Measurements from ENCODE around the gene KIFC3.

DNA sequence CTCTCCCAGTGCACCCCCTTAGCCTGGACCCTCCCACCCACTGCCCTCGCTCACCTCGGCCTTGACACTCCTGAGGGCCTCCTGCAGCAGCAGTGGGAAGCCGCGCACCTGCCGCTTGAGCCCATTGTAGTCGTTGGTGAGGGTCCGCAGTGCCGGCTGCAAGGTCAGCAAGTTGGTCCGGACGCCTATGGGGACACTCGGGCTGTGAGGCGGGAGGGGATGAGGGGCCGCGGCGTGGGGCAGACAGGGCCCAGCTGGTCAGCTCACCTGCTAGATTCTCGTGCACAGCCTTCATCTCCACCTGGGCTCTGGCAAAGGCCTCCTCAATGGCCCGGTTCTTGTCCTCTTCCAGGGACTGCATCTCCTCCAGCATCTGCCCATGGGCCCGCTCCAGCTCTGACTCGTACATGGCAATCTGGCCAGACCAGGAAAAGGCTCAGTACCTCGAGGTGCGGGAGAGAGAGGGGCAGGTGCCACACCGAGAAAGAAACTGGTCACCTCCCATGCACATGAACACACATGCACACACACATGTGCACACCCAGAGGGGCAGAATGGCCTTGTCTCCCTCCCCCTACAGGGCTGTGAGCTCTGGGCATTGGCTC is 32.6 kb downstream of the KIFC3 start:
- TF ChIP-seq, protein P1, sequence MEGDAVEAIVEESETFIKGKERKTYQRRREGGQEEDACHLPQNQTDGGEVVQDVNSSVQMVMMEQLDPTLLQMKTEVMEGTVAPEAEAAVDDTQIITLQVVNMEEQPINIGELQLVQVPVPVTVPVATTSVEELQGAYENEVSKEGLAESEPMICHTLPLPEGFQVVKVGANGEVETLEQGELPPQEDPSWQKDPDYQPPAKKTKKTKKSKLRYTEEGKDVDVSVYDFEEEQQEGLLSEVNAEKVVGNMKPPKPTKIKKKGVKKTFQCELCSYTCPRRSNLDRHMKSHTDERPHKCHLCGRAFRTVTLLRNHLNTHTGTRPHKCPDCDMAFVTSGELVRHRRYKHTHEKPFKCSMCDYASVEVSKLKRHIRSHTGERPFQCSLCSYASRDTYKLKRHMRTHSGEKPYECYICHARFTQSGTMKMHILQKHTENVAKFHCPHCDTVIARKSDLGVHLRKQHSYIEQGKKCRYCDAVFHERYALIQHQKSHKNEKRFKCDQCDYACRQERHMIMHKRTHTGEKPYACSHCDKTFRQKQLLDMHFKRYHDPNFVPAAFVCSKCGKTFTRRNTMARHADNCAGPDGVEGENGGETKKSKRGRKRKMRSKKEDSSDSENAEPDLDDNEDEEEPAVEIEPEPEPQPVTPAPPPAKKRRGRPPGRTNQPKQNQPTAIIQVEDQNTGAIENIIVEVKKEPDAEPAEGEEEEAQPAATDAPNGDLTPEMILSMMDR (conservative IDR thresholded peaks at IDR 0.05 in 1 of 2, IDR thresholded peaks at IDR 0.05 in 1 of 2; ENCODE audit: low read depth in 1 of 2, low read length in 2 of 2): no peak
- TF ChIP-seq EZH2 (IDR thresholded peaks at IDR 0.05; ENCODE audit: low read length, missing control alignments): no peak
